ENCODE results near the gene ZP1.

The ZP1 gene

GRCh38 chr11:60875366-60876167 lies 8.2 kb downstream of the ZP1 start:
- DNase-seq (ENCODE audit: low spot score) (no peak), FAIRE-seq (no peak)

- DNase-seq (ENCODE audit: low spot score) (no peak), FAIRE-seq (no peak)
These were observed 8.8 kb downstream of the ZP1 start for GRCh38 chr11:60876168-60876485.

GRCh38 chr11:60878245-60879101 lies 11.1 kb downstream of the ZP1 start:
- FAIRE-seq (no peak), DNase-seq (ENCODE audit: low spot score) (no peak)

- DNase-seq (ENCODE audit: low spot score) (no peak), FAIRE-seq (no peak)
These were observed 11.8 kb downstream of the ZP1 start for GRCh38 chr11:60879104-60879503.

GRCh38 chr11:60879971-60880588 lies 12.7 kb downstream of the ZP1 start:
- no peak for DNase-seq (ENCODE audit: low spot score)
- no peak for FAIRE-seq

- DNase-seq (ENCODE audit: low spot score), result no peak
- no peak for FAIRE-seq
These were observed 13.4 kb downstream of the ZP1 start for GRCh38 chr11:60880643-60881282.

GRCh38 chr11:60887556-60887955 lies 20.2 kb downstream of the ZP1 start:
- peak; percentile 34 for DNase-seq (ENCODE audit: low spot score)

GRCh38 chr11:60889869-60890311 lies 22.5 kb downstream of the ZP1 start:
- no peak for DNase-seq (ENCODE audit: low spot score)
- no peak for FAIRE-seq

More at GRCh38 chr11:60887556-60887955, 20.2 kb downstream of the ZP1 start:
- no peak for FAIRE-seq

- no peak for DNase-seq (ENCODE audit: low spot score)
- FAIRE-seq, result no peak
These were observed 23.4 kb downstream of the ZP1 start for GRCh38 chr11:60890696-60891095.

GRCh38 chr11:60891103-60891741 lies 23.9 kb downstream of the ZP1 start:
- FAIRE-seq (no peak), DNase-seq (ENCODE audit: low spot score) (no peak)

GRCh38 chr11:60895687-60896086 lies 28.3 kb downstream of the ZP1 start:
- DNase-seq (ENCODE audit: low spot score), result no peak
- no peak for FAIRE-seq

- no peak for DNase-seq (ENCODE audit: low spot score)
- FAIRE-seq, result no peak
These were observed 30.2 kb downstream of the ZP1 start for GRCh38 chr11:60897496-60897895.

- FAIRE-seq, result no peak
- peak; percentile 34 for DNase-seq (ENCODE audit: low spot score)
These were observed 31.9 kb downstream of the ZP1 start for GRCh38 chr11:60899046-60899936.

- FAIRE-seq, result no peak
- DNase-seq (ENCODE audit: low spot score), result no peak
These were observed 32.6 kb downstream of the ZP1 start for GRCh38 chr11:60899977-60900376.

GRCh38 chr11:60900673-60901404 lies 33.5 kb downstream of the ZP1 start:
- no peak for FAIRE-seq
- no peak for DNase-seq (ENCODE audit: low spot score)

GRCh38 chr11:60902625-60903024 lies 35.3 kb downstream of the ZP1 start:
- DNase-seq (ENCODE audit: low spot score) (no peak), FAIRE-seq (no peak)

GRCh38 chr11:60905047-60905446 lies 37.7 kb downstream of the ZP1 start:
- FAIRE-seq, result no peak
- DNase-seq (ENCODE audit: low spot score), result no peak

- FAIRE-seq, result no peak
- DNase-seq (ENCODE audit: low spot score), result peak; percentile 39
These were observed 38.3 kb downstream of the ZP1 start for GRCh38 chr11:60905551-60906113.

Measured in RCC 7860 (cell line).